Measurements from ENCODE around the gene CAMKK2. TPM values are rescaled to one million over a fixed set of nuclear protein-coding genes. Genes with fewer than 3 reads are reported as not detected.

Gene CAMKK2
- total and polyA plus RNA-seq, 2 of the 4 experiments (the other 2 are of a cell fraction): 15.2 to 24.7 TPM

- H4K91ac ChIP-seq (ENCODE audit: insufficient read depth, low read depth, low read length): no peak overlapping the region
- POLR2A ChIA-PET (ENCODE audit: unreplicated experiment): no interaction called here
- dilution Hi-C loops (cut with HindIII; ENCODE audit: low sequenced_read_pairs, unreplicated experiment) (no loop called here), intact Hi-C loops (cut with micrococcal nuclease) (no loop called here), in situ Hi-C loops (cut with MboI; ENCODE audit: low sequenced_read_pairs) (no loop called here)
- H3K4me3 ChIP-seq (ENCODE audit: insufficient read depth, low read depth, low read length): no peak overlapping the region
- H4K8ac ChIP-seq (ENCODE audit: low read depth in 2 of 2, low read length in 2 of 2): no peak overlapping the region
- H4K20me1 ChIP-seq (ENCODE audit: insufficient read depth, low read length): no peaks in the 10 kb centered on the region
- no peak overlapping the region for H3K4me2 ChIP-seq (ENCODE audit: low read depth, low read length)
- TF ChIP-seq CTCF (conservative IDR thresholded peaks at IDR 0.05; ENCODE audit: low read depth, low read length) (no peak), RCOR1 (IDR thresholded peaks at IDR 0.05; ENCODE audit: insufficient replicate concordance, low read length) (no peak), POLR2A (IDR thresholded peaks at IDR 0.05; ENCODE audit: low read depth, low read length) (no peak), CHD1 (IDR thresholded peaks at IDR 0.05; ENCODE audit: low read depth, low read length) (no peak)
- 98% methylated on average over 14 of the region's 35 CpGs; no CpG with 5 or more reads in 1 of the 2 experiments for WGBS, 2 experiments (ENCODE audit: extremely low coverage in 2 of 2, insufficient read length in 1 of 2)
- no peak overlapping the region for H2AFZ ChIP-seq (replicated peaks; ENCODE audit: low read length, poor library complexity)
- H3K27me3 ChIP-seq (ENCODE audit: control insufficient read depth, insufficient read depth, low read length): no peaks in the 10 kb centered on the region
- no peak overlapping the region for H2AK5ac ChIP-seq (ENCODE audit: low read depth, low read length)
- H3K79me1 ChIP-seq (ENCODE audit: low read depth in 1 of 2, low read length in 2 of 2): peaks cover 10 to 29% of the 10 kb centered on the region in 2 experiments; a peak in 3 of 4 replicates
- no peak overlapping the region for H4K5ac ChIP-seq (ENCODE audit: low read depth, low read length)
- no peak for ATAC-seq (ENCODE audit: low read depth)
- H3K36me3 ChIP-seq (ENCODE audit: control insufficient read depth, insufficient read depth, low read length): peaks cover 11% of the 10 kb centered on the region
- no peaks in the 10 kb centered on the region for H3K9me3 ChIP-seq (ENCODE audit: control insufficient read depth, insufficient read depth, low read length)
- CTCF ChIA-PET: interaction anchor here (0.7 kb wide), 1 partner anchor 217 kb away, joined by 3 read pairs; no protein-coding TSS in a partner anchor
- no peak overlapping the region for H3K23ac ChIP-seq (ENCODE audit: low read depth, low read length)
- H3K9me1 ChIP-seq (ENCODE audit: insufficient read depth, low read length): 0 out of 2 replicates have a peak, but pooled peaks cover 2% of the 10 kb centered on the region
- no peak overlapping the region for H2AK9ac ChIP-seq (replicated peaks; ENCODE audit: low read depth, low read length, poor library complexity)
- H3K4me1 ChIP-seq (ENCODE audit: control insufficient read depth, insufficient read depth, low read length): peaks cover 1% of the 10 kb centered on the region; the same call in 1 of the 2 replicates
- no peak overlapping the region for H2BK5ac ChIP-seq (ENCODE audit: low read depth, low read length, poor library complexity, severe bottlenecking)
- no peak overlapping the region for H2BK120ac ChIP-seq (ENCODE audit: low read depth, low read length)
- no peak overlapping the region for H2BK15ac ChIP-seq (ENCODE audit: low read depth, low read length)
- H3K18ac ChIP-seq (ENCODE audit: low read depth, low read length): no peak overlapping the region
- H2BK20ac ChIP-seq (ENCODE audit: low read depth, low read length): no peak overlapping the region
- H3K56ac ChIP-seq (ENCODE audit: extremely low read depth, insufficient read depth, low read length): no peak overlapping the region
- no peak for DNase-seq
- H3K14ac ChIP-seq (replicated peaks; ENCODE audit: low read depth, low read length): no peak overlapping the region
- no peak overlapping the region for H3K4ac ChIP-seq (ENCODE audit: low read depth, low read length)
- H3K27ac ChIP-seq (ENCODE audit: insufficient read depth, low read length): no peak overlapping the region
- no peak overlapping the region for H3K9ac ChIP-seq (ENCODE audit: low read depth, low read length)
- BruUV-seq (replicated peaks): no TSS peak
Observed at GRCh38 chr12:121274036-121274763, 22.3 kb downstream of the CAMKK2 start.
